ENCODE data around the gene ITPR3. TPM values are rescaled to one million over a fixed set of nuclear protein-coding genes. Genes with fewer than 3 reads are reported as not detected.

The ITPR3 gene
- total and polyA plus RNA-seq, 4 donors: 36.7 to 89.5 (median 44.4) TPM

DNA sequence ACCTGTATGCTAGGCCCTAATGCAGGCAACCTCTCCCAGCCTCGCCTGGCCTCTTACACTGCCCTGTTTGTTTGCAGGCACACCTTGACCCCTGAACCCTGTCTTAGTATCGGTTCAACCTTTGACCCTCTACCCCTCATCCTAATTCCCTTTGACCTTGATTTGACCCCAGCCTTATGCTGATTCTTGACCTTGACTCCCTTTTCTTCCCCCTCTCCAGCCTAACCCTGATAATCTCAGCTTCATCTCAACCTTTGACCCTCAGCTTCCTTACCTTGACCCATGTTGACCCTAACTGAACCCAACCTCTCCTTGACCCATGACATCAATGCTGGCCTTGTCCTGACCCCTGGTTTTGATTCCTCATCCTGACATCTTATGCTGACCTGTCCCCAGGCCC is 56.6 kb downstream of the ITPR3 start:
- Histone ChIP-seq H3K4me3 (no peak overlapping the region), H3K9ac (ENCODE audit: insufficient read depth in 1 of 2, low read length in 2 of 2) (no peak overlapping the region), H3K27ac (ENCODE audit: low read depth in 1 of 2, low read length in 1 of 2) (no peak overlapping the region), H3K4me1 (ENCODE audit: control insufficient read depth in 5 of 5, insufficient read depth in 5 of 5, low read length in 5 of 5) (no peaks in the 10 kb centered on the region), H3K36me3 (ENCODE audit: control insufficient read depth in 4 of 4, insufficient read depth in 4 of 4, low read length in 4 of 4) (peaks cover 0 to 77% (median 14%) of the 10 kb centered on the region in 4 donors), H3K27me3 (ENCODE audit: control insufficient read depth in 3 of 3, insufficient read depth in 3 of 3, low read length in 2 of 3) (no peaks in the 10 kb centered on the region), H3K9me3 (ENCODE audit: control insufficient read depth in 4 of 4, insufficient read depth in 3 of 4, low read length in 3 of 4) (no peaks in the 10 kb centered on the region)
- no peak for TF ChIP-seq CTCF (IDR thresholded peaks at IDR 0.05; ENCODE audit: control extremely low read depth, extremely low read depth)
- ATAC-seq (ENCODE audit: insufficient read depth, low FRiP score) (no peak), DNase-seq (no peak)
- WGBS, 2 donors: 95 to 100% methylated on average over 2 of the region's 2 CpGs

DNA sequence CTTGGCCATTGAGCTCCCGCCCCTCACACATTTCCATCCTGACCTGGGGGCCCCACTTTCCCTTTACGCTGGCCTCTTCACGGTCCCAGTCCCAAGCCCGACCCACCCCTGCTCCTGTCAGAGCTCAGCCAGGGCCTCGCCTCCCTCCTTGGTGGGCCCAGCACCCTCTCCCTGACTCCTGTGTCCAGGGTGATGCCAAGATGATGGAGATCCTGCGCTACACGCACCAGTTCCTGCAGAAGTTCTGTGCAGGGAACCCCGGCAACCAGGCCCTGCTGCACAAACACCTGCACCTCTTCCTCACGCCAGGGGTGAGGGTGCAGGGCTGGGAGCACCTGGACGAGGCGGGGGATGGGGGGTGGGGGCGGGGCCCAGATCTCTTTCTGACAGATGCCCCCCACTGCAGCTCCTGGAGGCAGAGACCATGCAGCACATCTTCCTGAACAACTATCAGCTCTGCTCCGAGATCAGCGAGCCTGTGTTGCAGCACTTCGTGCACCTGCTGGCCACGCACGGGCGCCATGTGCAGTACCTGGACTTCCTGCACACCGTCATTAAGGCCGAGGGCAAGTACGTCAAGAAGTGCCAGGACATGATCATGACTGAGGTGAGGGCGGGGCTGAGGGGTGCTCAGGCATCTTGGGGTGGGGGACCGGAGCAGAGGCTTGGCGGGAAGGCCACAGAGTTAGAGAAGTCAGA is 57.3 kb downstream of the ITPR3 start:
- Histone ChIP-seq H3K27ac (ENCODE audit: low read depth in 1 of 2, low read length in 1 of 2) (no peak overlapping the region), H3K4me1 (ENCODE audit: control insufficient read depth in 5 of 5, insufficient read depth in 5 of 5, low read length in 5 of 5) (no peaks in the 10 kb centered on the region), H3K9me3 (ENCODE audit: control insufficient read depth in 4 of 4, insufficient read depth in 3 of 4, low read length in 3 of 4) (no peaks in the 10 kb centered on the region), H3K27me3 (ENCODE audit: control insufficient read depth in 3 of 3, insufficient read depth in 3 of 3, low read length in 2 of 3) (no peaks in the 10 kb centered on the region), H3K36me3 (ENCODE audit: control insufficient read depth in 4 of 4, insufficient read depth in 4 of 4, low read length in 4 of 4) (peaks cover 0 to 79% (median 17%) of the 10 kb centered on the region in 4 donors), H3K9ac (ENCODE audit: insufficient read depth in 1 of 2, low read length in 2 of 2) (no peak overlapping the region), H3K4me3 (no peak overlapping the region)
- no peak for DNase-seq
- TF ChIP-seq CTCF (IDR thresholded peaks at IDR 0.05; ENCODE audit: control extremely low read depth, extremely low read depth): no peak
- no peak for ATAC-seq (ENCODE audit: insufficient read depth, low FRiP score)
- 92 to 94% methylated on average over 22 to 24 of the region's 24 CpGs for WGBS, 2 donors

GRCh38 chr6:33678932-33679490 is 57.9 kb downstream of the ITPR3 start:
- 80 to 84% methylated on average over 12 of the region's 12 CpGs for WGBS, 2 donors
- Histone ChIP-seq H3K9ac (ENCODE audit: insufficient read depth in 1 of 2, low read length in 2 of 2) (no peak overlapping the region), H3K27ac (ENCODE audit: low read depth in 1 of 2, low read length in 1 of 2) (no peak overlapping the region), H3K9me3 (ENCODE audit: control insufficient read depth in 4 of 4, insufficient read depth in 3 of 4, low read length in 3 of 4) (no peaks in the 10 kb centered on the region), H3K4me1 (ENCODE audit: control insufficient read depth in 5 of 5, insufficient read depth in 5 of 5, low read length in 5 of 5) (no peaks in the 10 kb centered on the region), H3K36me3 (ENCODE audit: control insufficient read depth in 4 of 4, insufficient read depth in 4 of 4, low read length in 4 of 4) (peaks cover 0 to 79% (median 17%) of the 10 kb centered on the region in 4 donors), H3K4me3 (no peak overlapping the region), H3K27me3 (ENCODE audit: control insufficient read depth in 3 of 3, insufficient read depth in 3 of 3, low read length in 2 of 3) (no peaks in the 10 kb centered on the region)
- no peak for DNase-seq
- ATAC-seq (ENCODE audit: insufficient read depth, low FRiP score): no peak
- no peak for TF ChIP-seq CTCF (IDR thresholded peaks at IDR 0.05; ENCODE audit: control extremely low read depth, extremely low read depth)
